DMS114 treated with DMSO at 0.1 percent for 48 hours (cell line): ENCODE results near the gene AMOTL2.

Source experiments
- DNase-seq: peaks from one replicate; lab custom pipeline; 2025; ENCODE audit not compliant: unreplicated experiment; lab: John Stamatoyannopoulos, UW

AMOTL2 gene

DNA sequence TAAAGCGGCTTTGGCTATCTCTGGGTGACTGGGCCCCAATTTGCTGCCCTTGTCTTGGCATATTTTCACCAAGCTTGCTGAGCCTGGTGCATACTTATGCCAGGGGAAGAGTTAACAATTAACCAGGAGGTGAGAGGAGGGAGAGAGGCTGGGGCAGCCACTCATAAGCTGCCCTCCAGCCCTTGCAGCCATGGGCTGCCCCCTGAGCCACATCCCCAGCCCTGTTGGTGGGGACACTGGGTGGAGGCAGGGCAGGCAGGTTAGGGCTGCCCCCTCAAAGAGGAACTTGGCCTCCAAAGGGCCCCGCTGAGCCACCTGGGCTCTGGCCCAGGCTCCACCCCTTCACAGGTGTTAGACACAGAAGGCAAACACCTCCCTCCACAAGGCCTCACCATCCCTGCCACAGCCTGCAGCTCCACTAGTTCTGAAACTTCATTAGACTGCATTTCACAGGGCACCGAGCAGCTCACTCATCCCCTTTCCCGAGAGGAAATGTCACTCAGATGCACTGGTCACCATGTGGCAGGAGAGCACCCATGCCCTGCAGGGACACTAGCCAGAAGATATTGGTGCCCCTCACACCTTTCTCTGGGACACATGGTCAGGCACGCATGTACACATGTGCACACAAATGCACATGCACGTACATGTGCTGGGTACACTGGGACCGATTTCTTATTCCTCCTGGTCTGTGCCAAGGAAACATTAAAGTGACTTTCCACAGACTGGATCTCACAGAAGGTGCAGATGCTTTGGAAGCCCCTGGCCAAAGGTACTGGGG lies 20.2 kb downstream of the AMOTL2 start:
- no peak for DNase-seq

DNA sequence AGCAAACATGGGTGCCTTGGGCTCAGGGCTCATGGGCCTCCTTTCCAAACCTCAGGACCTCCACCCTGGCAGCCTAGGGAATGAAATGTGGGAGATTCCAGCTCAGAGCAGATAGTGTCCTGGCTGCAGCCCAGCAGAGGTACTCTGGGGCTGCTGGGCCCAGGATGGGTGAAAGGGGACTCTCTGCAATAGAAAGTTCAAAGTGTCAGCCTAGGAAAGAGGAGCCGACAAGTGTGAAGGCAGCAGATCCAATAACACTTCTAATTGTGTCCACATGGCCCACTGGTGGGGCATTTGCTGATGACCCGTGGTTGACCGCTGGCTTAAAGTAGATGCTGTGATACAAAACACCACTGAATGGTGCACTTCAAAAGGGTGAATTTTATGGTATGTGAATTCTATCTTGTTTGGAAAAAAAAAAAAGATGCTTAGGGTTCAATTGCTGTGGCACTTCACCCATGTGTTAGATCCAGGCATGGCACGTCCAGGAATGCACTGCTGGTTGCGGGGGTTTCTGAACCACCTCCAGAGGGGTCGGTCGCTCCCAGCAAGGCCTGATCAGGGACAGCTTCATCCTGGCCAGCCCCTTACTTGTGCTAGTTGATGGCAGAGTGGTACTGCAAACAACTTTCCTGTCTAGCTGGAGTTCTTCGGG lies 20.9 kb downstream of the AMOTL2 start:
- no peak for DNase-seq

DNA sequence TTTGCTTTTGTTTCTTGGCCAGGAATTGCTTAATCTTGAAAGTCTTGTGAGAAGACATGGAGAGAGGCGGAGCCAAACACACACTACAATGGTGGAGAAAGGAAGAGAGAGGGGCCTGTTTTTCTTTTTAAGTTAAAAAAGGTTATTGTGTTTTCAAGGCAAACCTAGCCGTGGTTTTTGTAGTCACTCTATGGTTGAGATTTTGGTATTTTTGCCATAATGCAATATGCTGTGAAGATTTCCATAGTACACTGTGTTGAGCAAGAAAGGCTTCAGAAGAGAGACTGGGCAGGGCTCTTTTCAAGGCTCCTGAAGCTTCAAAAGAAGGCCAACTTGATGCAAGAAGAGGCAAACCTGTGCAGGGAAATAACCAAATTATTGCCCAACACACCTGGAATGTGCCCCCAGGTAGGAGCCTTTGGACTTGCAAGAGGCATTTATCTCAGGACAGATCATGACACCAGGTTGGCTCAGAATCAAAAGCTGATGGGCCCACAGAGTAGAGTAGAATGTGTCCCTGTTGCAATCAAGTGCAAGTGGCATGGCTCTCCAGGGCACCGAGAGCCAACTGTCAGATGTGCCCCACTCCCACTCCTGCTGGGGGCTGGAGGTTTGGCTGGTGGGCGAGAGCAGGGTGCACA lies 22.1 kb downstream of the AMOTL2 start:
- no peak for DNase-seq

DNA sequence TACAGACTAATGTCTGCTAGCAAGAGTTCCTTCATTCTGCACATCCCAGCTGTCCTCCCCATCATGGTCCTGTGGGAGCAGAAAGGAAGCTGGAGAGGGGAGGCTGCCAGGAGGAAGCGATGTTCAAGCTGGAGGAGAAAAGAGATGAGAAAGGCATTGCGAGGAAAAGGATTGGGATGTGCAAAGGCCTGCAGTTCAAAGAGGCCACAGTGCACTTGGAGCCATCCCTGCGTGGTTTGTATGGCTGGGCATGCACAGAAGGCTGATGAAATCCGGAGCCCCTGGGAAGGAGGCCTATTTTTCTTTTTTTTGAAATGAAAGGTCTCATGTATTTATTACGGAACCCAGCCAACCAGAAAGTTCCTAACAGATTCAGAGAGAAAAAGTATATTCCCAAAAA lies 22.8 kb downstream of the AMOTL2 start:
- DNase-seq, result no peak

DNA sequence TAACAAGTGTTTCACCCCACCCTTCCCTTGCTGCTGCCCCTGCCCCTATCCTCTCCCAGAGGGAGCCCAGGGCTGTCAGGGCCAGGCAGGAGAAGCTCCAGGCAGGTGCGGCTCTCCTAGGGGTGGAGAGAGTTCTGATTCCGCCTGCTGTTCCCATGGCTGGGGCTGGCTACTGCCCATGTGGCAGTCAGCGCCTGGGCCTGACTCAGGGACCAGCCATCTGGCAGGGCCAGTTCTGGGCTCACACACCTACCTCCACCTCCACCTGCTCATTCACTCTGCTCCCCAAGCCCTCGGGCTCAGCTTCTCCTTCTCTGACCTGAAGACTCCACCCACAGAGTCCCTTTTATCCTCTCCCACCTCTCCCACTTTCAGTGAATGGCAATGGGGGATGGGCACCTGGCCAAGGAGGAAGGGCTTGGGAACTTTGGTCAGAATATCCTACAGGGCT lies 23.4 kb downstream of the AMOTL2 start:
- DNase-seq, result no peak

DNA sequence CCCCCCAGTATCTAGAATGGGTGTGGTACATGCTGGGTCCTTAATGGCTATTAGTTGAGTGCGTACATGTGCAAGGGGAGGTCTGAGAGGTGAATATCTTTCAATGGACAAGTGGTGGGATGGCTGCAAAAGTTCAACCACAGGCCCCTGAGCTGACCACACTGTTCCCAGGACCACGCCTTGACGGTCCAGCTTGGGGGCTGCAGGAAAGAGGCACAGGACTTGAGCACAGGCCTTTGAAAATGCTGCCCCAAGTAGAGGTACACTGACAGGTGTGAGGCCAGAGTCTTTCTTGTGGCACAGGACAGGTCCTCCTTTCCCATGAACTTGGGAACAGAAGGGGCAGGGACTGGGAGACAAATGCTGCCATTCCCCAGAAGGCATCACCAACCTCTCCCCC lies 24.0 kb downstream of the AMOTL2 start:
- no peak for DNase-seq

DNA sequence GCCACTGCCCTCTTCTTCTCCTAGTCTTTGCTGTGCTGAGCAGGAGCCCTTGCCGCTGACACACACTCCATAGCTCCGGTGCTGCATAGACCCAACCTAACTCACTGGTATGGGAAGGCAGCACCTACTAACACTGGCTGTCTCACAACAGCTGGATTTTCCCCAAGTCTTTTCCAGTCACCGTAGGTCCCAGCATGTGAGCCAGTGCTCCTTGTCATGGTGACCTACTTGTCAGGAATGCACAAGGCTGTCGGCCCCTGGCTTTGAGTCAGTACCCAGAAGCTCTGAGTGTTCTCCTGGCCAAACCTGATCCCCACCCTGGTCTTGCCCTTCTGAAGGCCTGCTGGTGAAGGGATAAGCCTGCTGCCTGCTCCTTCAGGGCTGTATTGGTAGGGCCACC lies 25.7 kb downstream of the AMOTL2 start:
- no peak for DNase-seq

DNA sequence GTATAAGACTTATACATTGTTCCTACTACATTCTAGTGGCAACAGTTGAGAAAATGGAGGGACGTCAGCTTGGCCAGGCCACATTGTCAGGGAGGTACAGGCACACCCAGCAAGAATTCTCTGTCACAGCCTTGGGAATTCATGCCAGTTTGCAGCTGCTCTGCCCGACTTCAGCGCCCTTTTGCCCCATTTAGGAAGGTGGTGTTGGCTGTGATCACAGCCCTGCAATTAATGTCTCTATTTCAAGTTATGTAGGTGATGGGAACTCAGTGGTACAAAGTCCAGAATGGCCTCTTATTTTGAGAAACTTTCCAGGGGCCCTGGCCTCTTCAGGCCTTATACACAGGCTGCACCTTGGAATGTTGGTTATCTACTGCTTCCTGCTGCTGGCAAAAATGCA lies 26.7 kb downstream of the AMOTL2 start:
- no peak for DNase-seq

DNA sequence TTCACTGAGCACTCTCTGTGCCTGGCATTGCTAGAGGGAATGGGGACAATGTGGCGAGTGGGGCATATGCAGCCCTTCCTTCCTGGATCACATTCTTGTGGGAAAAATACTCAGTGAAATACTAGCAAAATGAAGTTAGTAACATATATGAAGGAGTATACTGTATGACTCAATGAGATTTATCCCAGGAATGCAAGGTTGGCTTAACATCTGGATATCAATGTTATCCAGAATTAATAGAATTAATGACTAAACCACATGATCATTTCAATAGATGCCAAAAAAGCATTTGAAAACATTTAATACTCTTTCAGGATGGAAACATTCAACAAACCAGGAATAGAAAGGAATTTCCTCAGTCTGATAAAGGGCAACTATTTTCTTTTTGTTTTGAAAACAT lies 27.5 kb downstream of the AMOTL2 start:
- no peak for DNase-seq

DNA sequence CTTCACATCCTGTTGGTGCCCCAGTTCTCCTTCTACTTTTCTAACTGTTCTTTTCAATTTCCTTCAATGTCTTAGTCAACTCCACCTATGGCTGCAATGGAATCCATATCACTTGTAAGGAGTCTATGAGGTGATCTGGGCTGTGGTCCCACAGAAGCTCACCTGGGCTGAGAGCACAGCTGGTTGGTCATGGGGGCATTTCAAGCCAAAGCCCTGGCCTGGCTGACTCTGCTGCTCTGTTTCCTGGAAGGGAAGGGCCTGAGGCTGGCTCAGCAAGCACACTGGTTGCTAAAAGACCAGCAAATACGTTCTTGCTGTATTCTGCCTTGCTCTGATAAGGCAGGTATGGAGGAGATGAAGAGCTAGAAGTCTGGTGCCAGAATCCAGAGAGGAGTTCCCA lies 29.0 kb downstream of the AMOTL2 start:
- DNase-seq, result no peak

DNA sequence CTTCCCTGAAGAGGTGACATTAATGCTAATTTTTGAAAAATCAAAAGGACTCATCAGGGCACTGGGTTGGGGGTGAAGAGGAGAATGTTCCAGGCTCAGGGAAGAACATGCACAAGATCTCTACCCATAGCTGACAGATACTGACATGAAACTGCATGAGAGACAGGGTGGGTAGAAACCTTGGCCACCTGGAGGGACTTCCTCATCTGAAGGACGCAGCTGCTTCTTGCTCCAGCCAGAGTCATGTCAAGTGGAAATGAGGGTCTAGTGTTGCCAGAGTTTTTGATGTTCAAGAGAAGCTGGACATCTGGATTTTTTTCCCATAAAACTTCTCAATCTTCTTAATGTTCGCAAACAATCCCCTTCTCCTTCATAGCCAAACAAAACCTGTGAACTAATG lies 29.7 kb downstream of the AMOTL2 start:
- DNase-seq, result no peak

DNA sequence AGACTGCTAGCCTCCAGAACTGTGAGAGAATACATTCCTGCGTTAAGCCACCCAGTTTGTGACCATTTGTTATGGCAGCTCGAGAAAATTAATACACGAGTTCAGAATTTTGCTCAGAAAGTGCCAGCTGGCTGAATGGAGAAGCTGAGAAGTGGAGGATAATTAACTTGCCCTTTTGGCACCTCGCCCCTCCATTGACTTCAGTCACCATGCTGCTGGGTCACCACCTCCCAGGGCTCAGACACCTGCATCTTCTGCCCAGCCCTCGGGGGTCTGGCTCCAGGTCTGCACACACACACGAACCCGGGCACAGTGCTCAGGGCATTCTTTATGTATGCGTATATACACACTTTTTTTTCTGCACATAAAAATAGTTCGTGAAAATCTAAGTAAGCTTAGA lies 32.0 kb downstream of the AMOTL2 start:
- DNase-seq, result no peak

DNA sequence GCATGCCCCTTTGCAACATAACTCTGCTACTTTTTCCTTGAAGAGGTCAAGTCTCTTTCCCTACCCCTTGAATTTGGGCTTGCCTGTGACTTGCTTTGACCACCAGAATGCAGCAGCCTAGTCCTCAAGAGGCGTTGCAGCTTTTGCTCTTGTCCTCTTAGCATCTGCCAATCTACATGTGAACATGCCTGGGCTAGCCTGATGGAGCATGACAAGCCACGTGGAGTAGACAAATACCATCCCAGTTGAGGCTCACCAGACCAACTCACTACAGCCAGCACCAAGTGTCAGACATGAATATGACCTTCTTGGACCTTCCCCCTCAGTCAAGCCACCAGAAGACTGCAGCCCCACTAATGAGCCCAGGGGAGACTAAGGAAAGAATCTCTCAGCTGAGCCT lies 32.9 kb downstream of the AMOTL2 start:
- DNase-seq, result no peak

DNA sequence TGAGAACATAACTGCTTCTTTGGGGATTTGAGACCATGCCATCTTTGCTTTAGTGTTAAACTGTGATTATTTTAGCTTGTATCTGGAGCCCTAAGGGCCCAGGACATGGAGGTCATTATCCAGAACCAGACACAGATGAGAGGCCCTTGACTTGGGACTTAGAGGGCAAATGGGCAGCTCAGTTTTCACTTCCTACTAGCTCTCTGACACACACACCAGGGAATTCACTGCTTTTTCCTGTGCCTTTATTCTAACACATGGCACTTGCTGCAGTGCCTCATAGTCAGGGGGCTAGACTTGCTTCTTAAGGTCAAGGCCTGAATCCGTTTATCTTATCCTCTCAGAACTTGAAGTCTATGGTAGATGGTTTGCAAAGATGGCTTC lies 33.3 kb downstream of the AMOTL2 start:
- DNase-seq, result no peak

DNA sequence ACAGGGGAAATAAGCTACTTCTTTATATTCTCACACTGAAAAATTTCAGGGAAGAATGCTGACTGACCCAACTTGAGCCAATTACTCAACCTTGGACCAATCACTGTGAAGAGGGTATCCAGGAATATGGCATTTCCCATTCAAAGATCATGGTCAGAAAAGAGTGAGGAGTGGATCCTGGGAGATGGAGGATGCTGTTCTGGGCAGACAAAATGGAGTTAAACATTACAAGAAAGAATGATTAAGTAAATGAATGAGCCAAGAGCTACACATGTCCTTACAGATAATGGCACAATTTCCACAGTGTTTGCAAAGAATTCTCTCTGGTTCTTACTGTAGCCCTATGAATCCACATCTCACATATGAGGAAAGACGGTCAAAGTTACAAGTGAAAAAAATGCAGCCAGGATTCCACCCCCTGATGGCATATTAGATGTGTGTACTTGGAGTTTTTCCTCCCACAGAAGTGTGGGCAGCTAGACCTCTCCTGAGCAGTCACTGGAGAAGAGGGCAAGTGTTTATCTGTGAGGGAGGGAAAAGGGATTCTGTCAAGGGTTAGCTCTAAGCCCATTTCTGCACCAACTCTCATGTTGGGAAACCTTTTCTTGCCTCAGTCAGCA lies 33.8 kb downstream of the AMOTL2 start:
- no peak for DNase-seq

DNA sequence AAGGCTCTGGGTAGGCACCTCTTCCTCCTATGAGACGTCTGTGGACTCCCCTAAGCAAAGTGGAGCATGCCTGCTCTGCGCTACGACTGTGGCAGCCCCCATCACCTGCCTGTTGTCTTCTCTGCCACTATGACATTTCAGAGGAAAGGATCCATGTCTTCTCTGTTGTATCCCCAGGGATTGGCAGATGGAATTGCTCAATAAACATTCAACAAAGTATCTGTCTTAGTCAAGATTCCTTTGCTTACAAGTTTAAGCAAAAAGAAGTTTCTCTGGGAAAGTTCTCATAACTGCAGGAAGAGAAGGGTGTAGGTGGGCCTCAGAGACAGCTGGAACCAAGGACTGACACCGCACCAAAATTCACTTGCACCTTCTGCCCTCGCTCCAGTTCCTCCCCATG lies 34.3 kb downstream of the AMOTL2 start:
- no peak for DNase-seq

DNA sequence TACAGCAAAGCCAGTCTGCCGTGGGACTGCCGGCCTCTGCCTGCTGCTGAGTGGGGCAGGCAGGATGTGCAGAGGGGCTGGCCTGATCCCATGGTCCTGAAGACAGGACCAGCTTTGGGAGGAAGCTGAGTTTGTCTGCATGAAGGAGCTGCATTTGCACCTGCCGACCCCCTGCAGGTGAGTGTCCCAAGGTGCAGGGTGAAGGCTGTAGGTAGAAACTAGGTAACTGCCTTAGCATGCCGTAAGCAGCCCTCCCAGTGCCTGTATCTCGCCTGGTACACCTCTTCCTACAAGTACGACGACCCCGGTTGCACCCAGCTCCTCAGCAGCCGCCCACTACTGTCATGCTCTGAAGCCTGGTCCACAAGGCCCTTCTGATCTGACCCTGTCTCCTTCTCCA lies 34.9 kb downstream of the AMOTL2 start:
- DNase-seq, result no peak

DNA sequence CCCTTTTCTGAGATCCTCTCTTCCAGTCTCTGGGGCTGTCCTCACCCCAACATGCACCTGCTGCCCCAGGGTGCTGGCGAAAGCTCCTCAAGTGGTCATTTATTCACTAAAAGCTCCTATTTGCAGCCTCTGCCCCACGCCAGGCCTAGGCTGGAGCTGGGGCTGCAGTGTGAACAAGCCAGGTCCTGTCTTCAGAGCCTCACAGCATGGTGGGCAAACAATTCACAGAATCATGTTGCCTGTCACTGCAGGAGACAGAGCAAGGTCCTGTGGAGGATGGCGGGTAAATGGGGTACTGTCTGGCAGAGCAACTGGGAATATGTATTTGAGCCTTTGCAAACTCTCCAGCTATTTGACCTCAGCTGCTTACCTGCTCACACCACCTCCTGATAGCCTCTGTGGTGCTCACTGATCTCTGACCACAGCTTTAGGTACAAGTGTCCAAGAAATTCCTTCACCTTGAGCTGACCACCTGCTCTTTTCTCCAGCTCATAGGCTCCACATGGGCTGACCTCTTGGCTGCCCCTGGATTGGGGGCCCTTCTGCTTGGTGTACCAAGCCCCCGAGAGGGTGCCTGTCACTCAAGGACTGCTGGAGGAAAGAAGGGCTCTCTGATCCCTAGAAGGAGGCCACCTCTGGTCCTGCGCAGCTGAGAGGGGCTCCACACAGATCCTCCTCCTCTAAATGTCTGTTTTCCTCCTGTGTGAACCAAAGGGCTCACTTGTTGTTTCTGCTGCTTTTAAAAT lies 35.6 kb downstream of the AMOTL2 start:
- no peak for DNase-seq

DNA sequence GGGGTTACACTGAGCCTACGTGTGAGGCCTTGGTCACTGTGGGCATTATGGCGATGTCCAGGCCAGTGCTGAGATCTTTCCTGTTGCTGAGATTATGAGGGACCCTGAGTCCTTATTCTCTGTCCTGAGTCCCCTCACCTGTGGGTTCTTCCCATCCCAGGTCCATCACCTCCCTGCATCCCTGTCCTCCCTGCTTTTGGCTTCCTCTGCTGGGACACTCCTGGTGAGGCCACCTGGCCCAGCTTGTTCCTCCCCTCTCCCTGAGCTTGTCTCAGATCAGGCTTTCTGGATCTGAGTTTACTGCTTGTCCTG lies 36.1 kb downstream of the AMOTL2 start:
- no peak for DNase-seq

DNA sequence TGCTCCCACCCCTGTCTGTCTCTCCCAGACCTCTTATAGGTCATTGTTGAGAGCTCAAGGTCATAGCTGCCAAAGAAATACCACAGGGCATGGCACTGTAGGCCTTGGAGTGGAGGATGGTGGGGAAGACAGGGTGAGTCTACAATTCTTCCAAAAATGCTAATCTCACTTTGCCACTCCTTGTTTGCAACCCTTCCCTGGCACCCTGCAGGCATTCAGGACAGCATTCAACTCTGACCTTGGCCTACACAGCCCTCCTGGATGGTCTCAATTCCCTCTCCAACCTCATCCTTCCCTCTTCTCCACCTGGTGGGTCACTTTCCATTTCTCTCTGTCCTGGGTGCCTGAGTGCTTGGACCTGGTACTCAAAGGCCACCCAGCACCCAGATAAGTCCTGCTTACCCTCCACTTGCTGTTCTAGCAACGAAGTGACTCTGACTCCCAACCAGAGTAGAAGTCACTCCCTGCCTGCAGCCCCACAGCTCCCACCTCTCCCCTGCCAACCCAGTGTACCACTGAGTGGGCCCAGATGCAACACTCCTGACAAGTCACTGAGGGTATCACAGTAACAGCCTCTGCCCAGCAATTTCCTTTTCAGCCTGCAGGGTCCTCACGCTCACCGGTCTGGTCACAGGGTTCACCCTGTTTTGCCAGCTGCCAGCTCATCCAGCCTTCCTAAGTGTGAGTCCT lies 36.6 kb downstream of the AMOTL2 start:
- DNase-seq, result no peak

DNA sequence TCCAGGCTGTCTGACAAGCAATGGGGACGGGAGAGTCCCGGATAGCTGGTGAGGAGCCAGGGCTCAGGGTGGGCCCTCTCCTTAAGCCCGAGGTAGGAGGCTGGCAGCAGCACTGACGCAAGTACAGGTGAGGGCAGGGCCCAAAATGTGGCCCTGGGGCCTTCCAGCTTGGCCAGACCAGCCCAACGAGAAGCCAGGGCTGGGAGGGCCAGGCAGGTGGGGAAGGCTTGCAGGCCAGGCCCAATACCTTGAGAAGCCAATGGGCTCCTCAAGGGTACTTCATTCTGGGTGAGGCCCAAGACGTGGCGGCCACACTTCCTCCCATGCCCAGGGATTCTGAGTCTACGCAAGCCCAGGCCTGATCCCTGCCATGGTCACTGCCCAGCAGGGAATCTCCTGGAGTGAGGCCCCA lies 37.2 kb downstream of the AMOTL2 start:
- DNase-seq, result no peak
